ENCODE data around the gene MICALL2.
A peak's percentile ranks its signal among the peaks of the same experiment; 100 is the strongest.

Gene MICALL2

GRCh38 chr7:1431634-1432380 lies 27.5 kb downstream of the MICALL2 start:
- no peak for DNase-seq

DNA sequence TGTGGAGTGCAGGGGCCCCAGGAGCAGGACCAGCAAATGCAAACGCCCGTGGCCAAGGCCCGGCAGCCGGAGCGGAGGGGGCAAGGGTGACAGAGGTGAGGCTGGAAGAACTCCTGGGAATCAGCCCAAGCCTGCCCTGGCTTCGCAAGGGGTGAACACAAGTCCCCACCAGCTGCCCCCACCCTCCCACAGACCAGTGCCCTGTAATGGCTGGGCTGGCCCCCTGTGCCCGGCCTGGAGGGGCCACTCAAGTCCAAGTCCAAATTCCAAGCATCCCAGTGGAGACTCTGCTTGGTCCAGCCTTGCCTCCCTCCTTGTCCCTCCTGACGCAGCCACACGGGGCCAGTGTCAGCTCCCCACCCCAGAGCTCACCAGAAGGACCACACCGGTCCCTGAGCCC lies 28.0 kb downstream of the MICALL2 start:
- no peak for DNase-seq

GRCh38 chr7:1430056-1430845 lies 29.0 kb downstream of the MICALL2 start:
- DNase-seq = no peak

DNA sequence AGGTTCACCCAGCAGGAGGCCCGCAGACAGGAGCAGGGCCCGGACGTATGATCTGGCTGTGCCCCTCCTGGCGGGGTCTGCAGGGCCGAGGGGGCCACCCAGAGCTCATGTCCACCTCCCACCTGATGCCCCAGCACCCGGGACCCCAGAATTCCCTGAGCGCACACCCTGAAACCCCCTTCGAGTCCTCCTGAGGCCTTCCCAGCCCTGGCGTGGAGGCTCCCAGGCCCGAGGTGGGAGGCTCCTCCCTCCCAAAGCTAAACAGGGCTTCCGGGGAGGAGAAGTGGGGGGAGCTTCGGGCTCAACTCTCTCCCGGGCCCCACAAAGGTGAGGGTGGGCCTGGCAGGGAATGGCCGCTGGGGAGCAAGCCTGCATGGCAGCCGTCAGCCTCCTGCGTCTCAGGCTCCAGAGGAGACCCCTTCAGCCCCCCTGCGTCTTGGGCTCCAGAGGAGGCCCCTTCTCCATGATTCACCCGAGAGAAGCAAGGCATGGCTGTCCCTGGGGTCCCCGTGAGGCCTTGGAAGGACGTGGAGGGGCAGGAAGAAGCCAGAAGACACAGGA lies 30.2 kb downstream of the MICALL2 start:
- DNase-seq = no peak

DNA sequence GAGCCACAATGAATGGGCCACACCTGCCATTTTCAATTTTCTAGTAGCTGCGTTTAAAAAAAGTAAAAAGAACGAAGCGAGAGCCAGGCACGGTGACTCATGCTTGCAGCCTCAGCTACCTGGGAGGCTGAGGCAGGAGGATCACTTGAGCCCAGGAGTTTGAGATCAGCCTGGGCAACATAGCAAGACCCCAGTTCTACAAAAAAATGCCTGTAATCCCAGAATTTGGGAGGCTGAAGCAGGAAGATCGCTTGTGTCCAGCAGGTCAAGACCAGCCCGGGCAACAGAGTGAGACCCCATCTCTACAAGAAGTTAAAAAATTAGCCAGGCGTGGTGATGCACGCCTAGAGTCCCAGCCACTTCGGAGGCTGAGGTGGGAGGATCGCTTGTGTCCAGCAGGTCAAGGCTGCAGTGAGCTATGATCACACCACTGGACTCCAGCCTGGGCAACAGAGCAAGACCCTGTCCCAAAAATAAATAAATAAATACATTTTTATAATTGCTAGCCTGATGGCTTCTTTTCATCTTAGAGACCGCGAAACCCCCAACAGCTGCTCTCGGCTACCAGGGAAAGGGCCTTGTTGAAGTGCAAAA lies 32.1 kb downstream of the MICALL2 start:
- no peak for DNase-seq

DNA sequence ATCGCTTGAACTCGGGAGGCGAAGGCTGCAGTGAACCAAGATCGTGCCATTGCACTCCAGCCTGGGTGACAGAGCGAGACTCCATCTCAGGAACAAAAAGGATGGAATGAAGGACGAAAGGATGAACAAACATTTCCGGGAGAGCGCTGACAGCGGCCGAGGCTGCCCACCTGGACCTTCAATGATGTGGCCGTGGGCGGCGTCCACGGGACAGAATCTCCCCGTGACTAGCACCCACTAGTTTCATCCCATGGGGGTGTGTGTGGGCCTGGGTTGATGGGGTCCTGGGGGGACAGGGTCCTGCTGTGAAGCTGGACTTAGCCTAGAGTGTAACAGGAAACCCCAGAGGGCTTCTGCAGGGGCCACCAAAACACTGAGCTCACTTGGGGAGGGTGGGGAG lies 32.8 kb downstream of the MICALL2 start:
- DNase-seq = no peak

GRCh38 chr7:1425292-1426136 lies 33.8 kb downstream of the MICALL2 start:
- DNase-seq = no peak

DNA sequence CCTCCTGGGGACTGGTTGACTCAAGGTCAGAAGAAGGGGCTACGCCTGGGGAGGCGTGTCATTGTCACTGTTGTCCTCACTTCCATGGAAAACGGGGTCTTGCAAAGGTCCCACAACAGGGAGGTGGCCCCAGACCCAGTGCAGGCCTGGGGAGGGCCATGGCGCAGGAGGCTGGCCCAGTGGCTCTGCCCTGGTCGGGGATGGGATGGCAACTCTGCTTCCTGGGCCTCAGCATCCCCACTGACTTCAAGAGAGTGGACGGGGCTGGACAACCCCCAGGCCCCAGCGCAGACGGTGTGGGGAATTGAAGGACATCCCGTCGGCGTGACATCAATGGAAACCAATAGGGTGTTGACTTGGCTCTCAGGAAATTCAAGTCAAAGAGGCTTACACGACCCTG lies 35.2 kb downstream of the MICALL2 start:
- DNase-seq = no peak

DNA sequence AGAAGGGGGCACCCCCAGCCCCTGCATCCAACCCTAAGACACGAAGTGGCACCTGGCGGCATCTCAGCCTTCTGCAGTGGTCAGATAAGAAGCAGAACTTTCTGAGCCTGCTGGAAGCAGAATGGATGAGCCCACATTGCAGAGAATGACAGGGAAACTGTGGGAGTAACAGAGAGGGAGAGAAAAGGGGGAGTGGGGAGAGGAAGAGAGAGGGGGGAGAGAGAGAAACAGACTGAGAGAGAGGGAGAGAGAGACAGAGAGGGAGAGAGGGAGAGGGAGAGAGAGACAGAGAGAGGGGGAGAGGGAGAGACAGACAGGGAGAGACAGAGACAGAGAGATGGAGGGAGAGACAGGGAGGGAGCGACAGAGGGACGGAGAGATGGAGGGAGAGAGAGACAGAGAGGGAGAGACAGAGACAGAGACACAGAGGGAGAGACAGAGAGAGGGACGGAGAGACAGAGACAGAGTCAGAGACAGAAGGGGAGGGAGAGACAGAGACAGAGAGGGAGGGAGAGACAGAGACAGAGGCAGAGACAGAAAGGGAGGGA lies 35.9 kb downstream of the MICALL2 start:
- no peak for DNase-seq

DNA sequence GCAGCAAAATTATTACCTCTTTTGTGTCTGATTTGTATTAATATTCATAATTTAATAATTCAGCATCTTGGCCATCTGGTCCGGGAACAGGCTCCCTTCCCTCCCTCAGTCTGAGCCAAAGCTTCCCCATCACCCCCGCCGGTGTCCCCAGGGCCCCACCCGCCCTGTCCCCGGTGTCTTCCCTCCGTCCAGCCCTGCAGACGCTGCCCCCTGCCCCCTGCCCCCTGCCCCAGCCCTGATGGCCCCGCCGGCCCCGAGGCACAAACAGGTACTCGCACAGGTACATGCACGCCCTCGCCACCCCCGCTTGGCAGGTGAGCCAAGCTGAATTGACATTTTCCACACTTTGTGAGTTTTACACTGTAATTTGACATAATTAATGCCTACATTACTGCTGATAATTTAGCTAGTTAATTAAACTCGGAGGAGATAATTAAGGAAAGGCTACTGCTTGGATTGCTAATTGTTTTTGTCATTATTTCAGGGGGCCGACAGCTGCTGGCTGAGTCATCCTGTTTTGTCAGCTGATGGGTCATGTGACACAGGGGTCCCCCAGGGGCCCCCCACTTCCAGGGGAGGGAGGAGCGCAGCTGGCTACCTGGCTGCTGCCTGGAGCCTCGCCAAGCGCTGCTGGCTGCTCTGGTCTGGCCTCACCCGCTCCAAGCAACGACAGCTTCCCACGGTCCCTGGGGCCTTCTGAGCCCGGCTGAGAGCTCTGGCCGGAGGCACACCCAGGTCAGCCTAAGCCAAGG lies 36.6 kb downstream of the MICALL2 start:
- DNase-seq = peak; percentile 30

DNA sequence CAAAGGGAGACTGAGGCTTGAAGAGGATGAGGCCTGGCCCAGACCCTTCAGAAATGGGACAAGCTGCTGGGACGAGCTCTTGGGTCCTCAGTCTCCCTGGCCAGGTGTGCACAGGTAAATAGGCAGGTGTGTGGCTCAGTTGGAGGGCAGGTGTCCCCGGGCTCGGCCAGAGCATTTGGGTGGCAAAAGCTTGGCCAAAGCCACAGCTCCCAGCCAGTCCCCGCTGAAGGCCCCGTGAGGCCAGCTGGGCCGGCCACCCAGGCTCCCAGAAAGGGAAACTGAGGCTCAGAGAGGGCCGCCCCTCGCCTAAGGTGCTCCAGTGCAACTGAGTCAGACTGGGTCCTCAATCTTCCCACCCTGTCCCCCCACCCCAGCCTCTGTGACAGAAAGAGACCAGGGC lies 37.3 kb downstream of the MICALL2 start:
- no peak for DNase-seq

GRCh38 chr7:1421020-1421790 lies 38.1 kb downstream of the MICALL2 start:
- no peak for DNase-seq

- no peak for DNase-seq
Measured at GRCh38 chr7:1419688-1420087, 39.6 kb downstream of the MICALL2 start.

DNA sequence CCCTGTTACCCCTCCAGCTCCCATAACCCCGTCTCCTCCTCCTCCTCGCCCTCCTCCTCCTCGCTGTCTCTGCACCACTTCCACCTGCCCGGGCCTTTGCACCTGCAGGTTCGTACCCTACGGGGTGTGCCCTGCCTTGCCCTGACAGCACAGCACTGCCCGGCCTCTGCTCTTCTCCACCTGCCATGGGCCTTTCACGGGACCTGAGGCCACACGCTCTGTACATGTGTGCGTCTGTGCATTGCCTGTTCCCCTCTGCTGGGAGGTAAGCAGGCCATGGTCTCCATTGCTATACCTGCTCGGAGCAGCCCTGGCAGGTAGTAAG lies 40.0 kb downstream of the MICALL2 start:
- no peak for DNase-seq

GRCh38 chr7:1418505-1419309 lies 40.6 kb downstream of the MICALL2 start:
- DNase-seq = no peak

DNA sequence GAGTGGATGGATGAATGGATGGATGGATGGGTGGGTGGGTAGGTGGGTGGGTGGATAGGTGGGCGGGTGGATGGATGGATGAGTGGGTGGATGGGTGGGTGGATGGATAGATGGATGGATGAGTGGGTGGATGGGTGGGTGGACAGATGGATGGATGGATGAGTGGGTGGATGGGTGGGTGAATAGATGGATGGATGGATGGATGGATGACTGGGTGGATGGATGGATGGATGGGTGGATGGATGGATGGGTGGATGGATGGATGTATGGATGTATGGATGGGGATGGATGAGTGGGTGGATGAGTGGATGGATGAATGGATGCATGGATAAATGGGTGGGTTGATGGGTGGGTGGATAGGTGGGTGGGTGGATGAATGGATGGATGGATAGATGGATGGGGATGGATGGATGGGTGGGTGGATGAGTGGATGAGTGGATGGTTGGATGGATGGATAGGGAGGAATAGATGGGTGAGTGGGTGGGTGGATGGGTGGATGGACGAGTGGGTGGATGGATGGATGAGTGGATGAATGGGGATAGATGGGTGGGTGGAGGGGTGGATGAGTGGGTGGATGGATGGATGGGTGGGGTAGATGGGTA lies 43.8 kb downstream of the MICALL2 start:
- DNase-seq = no peak

GRCh38 chr7:1413936-1414639 lies 45.2 kb downstream of the MICALL2 start:
- peak; percentile 50 for DNase-seq

DNA sequence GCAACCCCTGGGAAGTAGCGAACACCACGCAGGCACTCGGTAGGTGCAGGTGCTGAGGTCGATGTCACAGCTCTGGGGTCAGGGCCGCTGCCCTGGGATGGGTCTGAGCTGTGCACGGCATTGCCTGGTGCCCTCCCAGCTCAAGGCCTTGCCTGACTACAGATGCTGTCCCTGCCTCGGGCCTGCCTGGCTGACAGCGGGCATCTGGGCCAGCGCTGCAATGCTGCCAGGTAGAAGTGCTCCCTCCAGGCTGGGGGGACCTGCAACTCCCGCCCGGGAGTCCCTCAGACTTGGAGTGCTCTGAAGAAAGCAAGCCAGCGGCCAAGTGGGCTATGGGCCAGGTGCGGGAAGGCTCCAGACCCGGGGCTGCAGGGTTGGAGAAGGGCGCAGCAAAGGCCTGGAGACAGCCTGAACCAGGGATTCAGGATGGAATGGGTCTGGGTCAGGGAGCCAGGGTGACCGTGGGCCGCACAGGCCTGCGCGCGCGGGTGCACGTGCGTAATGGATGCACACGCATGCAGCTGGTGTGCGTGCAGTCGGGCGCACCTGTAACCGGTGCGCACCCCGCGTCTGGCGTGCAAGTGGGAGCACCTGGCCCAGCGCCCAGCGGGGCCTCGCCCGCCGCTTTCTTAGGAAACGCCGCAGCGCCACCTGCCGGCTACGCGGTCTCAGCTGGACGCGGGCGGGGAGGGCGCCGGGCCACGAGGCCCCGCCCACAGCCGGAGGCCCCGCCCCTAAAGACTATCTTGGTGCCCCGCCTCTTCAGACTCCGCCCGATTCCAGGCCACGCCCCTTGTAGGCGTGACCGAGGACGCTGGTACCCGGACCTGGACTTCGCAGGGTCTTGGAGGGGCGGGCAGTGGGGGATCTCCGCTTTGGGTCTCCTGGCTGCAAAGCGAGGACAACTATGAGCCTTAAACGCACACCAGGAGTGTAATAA lies 46.7 kb downstream of the MICALL2 start:
- DNase-seq = peak; percentile 34

All from NCI-H524 treated with DMSO at 0.1 percent for 48 hours (cell line).